DND-41 (cell line): ENCODE results near the gene ITGA6.

Source experiments
- ATAC-seq: fragments of 200-7000 bp; cut with Tn5 transposase; 3 replicates; pipeline ENCODE4 v1.9.1; 2021; ENCODE audit warnings: low read depth; ENCODE audit not compliant: insufficient read depth
- DNase-seq: peaks from one replicate; pipeline ENCODE4 v3.0.0-alpha.2; 2020
- H2AFZ ChIP-seq: 2 replicates; pipeline ENCODE4 v1.6.0; 2012; ENCODE audit warnings: low read depth, low read length
- H3K27ac ChIP-seq: 2 replicates; pipeline ENCODE4 v1.5.1; 2012; ENCODE audit warnings: low read length, inconsistent platforms
- H3K27me3 ChIP-seq: fragments of 200-600 bp; sonication (generic); 2 replicates; pipeline ENCODE4 v1.6.0; 2012; ENCODE audit warnings: low read length, mild to moderate bottlenecking, inconsistent platforms; ENCODE audit not compliant: insufficient read depth, poor library complexity
- H3K36me3 ChIP-seq: 2 replicates; pipeline ENCODE4 v1.5.1; 2012; ENCODE audit warnings: low read length, inconsistent platforms; ENCODE audit not compliant: insufficient read depth
- H3K4me1 ChIP-seq: 2 replicates; pipeline ENCODE4 v1.5.1; 2012; ENCODE audit warnings: mild to moderate bottlenecking, low read length; ENCODE audit not compliant: insufficient read depth
- H3K4me2 ChIP-seq: 2 replicates; pipeline ENCODE4 v1.6.0; 2012; ENCODE audit warnings: mild to moderate bottlenecking, moderate library complexity, low read length, inconsistent platforms; ENCODE audit not compliant: insufficient read depth
- H3K4me3 ChIP-seq, 2 experiments: fragments of 200-600 bp in 1 of 2; shearing (Covaris generic) in 1 of 2; 2 replicates each; pipeline ENCODE4 v1.5.1; 2012 to 2016; ENCODE audit warnings: inconsistent platforms in 2 of 2, low read length in 2 of 2, mild to moderate bottlenecking in 2 of 2, low read depth in 1 of 2, moderate library complexity in 1 of 2
- H3K79me2 ChIP-seq: 2 replicates; pipeline ENCODE4 v1.6.0; 2012; ENCODE audit warnings: low read length, inconsistent platforms; ENCODE audit not compliant: insufficient read depth
- H3K9ac ChIP-seq: 2 replicates; pipeline ENCODE4 v1.6.0; 2012; ENCODE audit warnings: low read depth, mild to moderate bottlenecking, inconsistent platforms, low read length, moderate library complexity
- H3K9me3 ChIP-seq: 2 replicates; pipeline ENCODE4 v1.5.1; 2012; ENCODE audit warnings: low read length, moderate library complexity, mild to moderate bottlenecking, inconsistent platforms; ENCODE audit not compliant: insufficient read depth, severe bottlenecking
- H4K20me1 ChIP-seq: 2 replicates; pipeline ENCODE4 v1.6.0; 2012; ENCODE audit warnings: low read length; ENCODE audit not compliant: insufficient read depth
- CTCF ChIP-seq: IDR thresholded peaks from 2 replicates; pipeline ENCODE4 v1.5.1; 2012; ENCODE audit warnings: borderline replicate concordance, low read length, moderate library complexity, mild to moderate bottlenecking; ENCODE audit not compliant: poor library complexity, severe bottlenecking; ENCODE audit errors: extremely low read depth
- EZH2 ChIP-seq: IDR thresholded peaks from 3 replicates; pipeline ENCODE4 v1.6.1; 2012; ENCODE audit warnings: borderline replicate concordance, low read depth, mild to moderate bottlenecking, moderate library complexity, low read length, inconsistent platforms; ENCODE audit not compliant: severe bottlenecking

The ITGA6 gene

GRCh38 chr2:172429301-172429968, 2.0 kb downstream of the ITGA6 start:
- no peak for TF ChIP-seq CTCF
- TF ChIP-seq EZH2, result peak; percentile 57
- Histone ChIP-seq H3K36me3 (no peaks in the 10 kb centered on the region), H3K9ac (no peak overlapping the region), H3K4me2 (no peak overlapping the region), H3K27ac (no peak overlapping the region), H3K27me3 (peaks cover 50% of the 10 kb centered on the region), H3K9me3 (no peaks in the 10 kb centered on the region), H2AFZ (no peak overlapping the region), H3K4me1 (peaks cover 28% of the 10 kb centered on the region), H4K20me1 (peaks cover 7% of the 10 kb centered on the region; the same call in 1 of the 2 replicates), H3K4me3 (no peak overlapping the region), H3K79me2 (no peaks in the 10 kb centered on the region)
- DNase-seq (no peak), ATAC-seq (no peak)

- Histone ChIP-seq H3K27ac (no peak overlapping the region), H3K27me3 (peaks cover 50% of the 10 kb centered on the region), H3K4me3 (no peak overlapping the region), H3K79me2 (no peaks in the 10 kb centered on the region), H4K20me1 (peaks cover 7% of the 10 kb centered on the region; the same call in 1 of the 2 replicates), H3K4me1 (peaks cover 34% of the 10 kb centered on the region), H3K4me2 (no peak overlapping the region), H3K36me3 (no peaks in the 10 kb centered on the region), H3K9me3 (no peaks in the 10 kb centered on the region), H3K9ac (no peak overlapping the region), H2AFZ (no peak overlapping the region)
- TF ChIP-seq CTCF (no peak), EZH2 (no peak)
- no peak for ATAC-seq
- no peak for DNase-seq
Measured at GRCh38 chr2:172430027-172430426, 2.6 kb downstream of the ITGA6 start.

GRCh38 chr2:172430678-172431077, 3.3 kb downstream of the ITGA6 start:
- Histone ChIP-seq H3K4me2 (no peak overlapping the region), H3K27ac (no peak overlapping the region), H3K4me3 (no peak overlapping the region), H3K4me1 (peaks cover 38% of the 10 kb centered on the region), H3K27me3 (peaks cover 47% of the 10 kb centered on the region), H2AFZ (no peak overlapping the region), H3K9me3 (no peaks in the 10 kb centered on the region), H3K9ac (no peak overlapping the region), H4K20me1 (peaks cover 7% of the 10 kb centered on the region; the same call in 1 of the 2 replicates), H3K79me2 (no peaks in the 10 kb centered on the region), H3K36me3 (no peaks in the 10 kb centered on the region)
- DNase-seq, result no peak
- no peak for TF ChIP-seq CTCF
- no peak for TF ChIP-seq EZH2
- ATAC-seq, result no peak

- H3K4me1 ChIP-seq, result peaks cover 38% of the 10 kb centered on the region
- no peak overlapping the region for H3K4me2 ChIP-seq
- no peaks in the 10 kb centered on the region for H3K79me2 ChIP-seq
- H3K9ac ChIP-seq, result no peak overlapping the region
- no peak overlapping the region for H3K27ac ChIP-seq
- no peak for DNase-seq
- H3K9me3 ChIP-seq, result no peaks in the 10 kb centered on the region
- H3K36me3 ChIP-seq, result no peaks in the 10 kb centered on the region
- H3K27me3 ChIP-seq, result peaks cover 40% of the 10 kb centered on the region
- peaks cover 7% of the 10 kb centered on the region; the same call in 1 of the 2 replicates for H4K20me1 ChIP-seq
- TF ChIP-seq EZH2, result no peak
- TF ChIP-seq CTCF, result no peak
- no peak overlapping the region for H2AFZ ChIP-seq
- H3K4me3 ChIP-seq, result no peak overlapping the region
- no peak for ATAC-seq
Measured at GRCh38 chr2:172431463-172431862, 4.1 kb downstream of the ITGA6 start.
